HG02870 (cell line): ENCODE data around the gene SHISA9.

Source experiments
- ATAC-seq: cut with Tn5 transposase; IDR thresholded peaks from one replicate; pipeline ENCODE4 v1.9.1; 2021; ENCODE audit warnings: mild to moderate bottlenecking, moderate library complexity; ENCODE audit not compliant: unreplicated experiment

Gene SHISA9

GRCh38 chr16:13063457-13063856 is 162.1 kb downstream of the SHISA9 start:
- no peak for ATAC-seq

- ATAC-seq: no peak
Observed at GRCh38 chr16:13064821-13065220, 163.4 kb downstream of the SHISA9 start.

GRCh38 chr16:13067648-13068047 is 166.2 kb downstream of the SHISA9 start:
- ATAC-seq: no peak

- no peak for ATAC-seq
Observed at GRCh38 chr16:13068912-13069583, 167.7 kb downstream of the SHISA9 start.

- ATAC-seq: no peak
Observed at GRCh38 chr16:13070268-13070667, 168.9 kb downstream of the SHISA9 start.

- ATAC-seq: no peak
Observed at GRCh38 chr16:13076878-13077277, 175.5 kb downstream of the SHISA9 start.

GRCh38 chr16:13077816-13078215 is 176.4 kb downstream of the SHISA9 start:
- ATAC-seq: no peak

- no peak for ATAC-seq
Observed at GRCh38 chr16:13080531-13080930, 179.1 kb downstream of the SHISA9 start.

GRCh38 chr16:13081825-13082331 is 180.5 kb downstream of the SHISA9 start:
- ATAC-seq: no peak

- ATAC-seq: no peak
Observed at GRCh38 chr16:13083681-13084080, 182.3 kb downstream of the SHISA9 start.

- ATAC-seq: no peak
Observed at GRCh38 chr16:13084331-13084730, 182.9 kb downstream of the SHISA9 start.

- no peak for ATAC-seq
Observed at GRCh38 chr16:13093661-13094060, 192.3 kb downstream of the SHISA9 start.

GRCh38 chr16:13095061-13095460 is 193.7 kb downstream of the SHISA9 start:
- no peak for ATAC-seq

GRCh38 chr16:13098536-13098935 is 197.1 kb downstream of the SHISA9 start:
- ATAC-seq: no peak

- no peak for ATAC-seq
Observed at GRCh38 chr16:13099822-13100221, 198.4 kb downstream of the SHISA9 start.

- ATAC-seq: no peak
Observed at GRCh38 chr16:13100970-13101369, 199.6 kb downstream of the SHISA9 start.

- no peak for ATAC-seq
Observed at GRCh38 chr16:13101828-13102227, 200.4 kb downstream of the SHISA9 start.

GRCh38 chr16:13102401-13102800 is 201.0 kb downstream of the SHISA9 start:
- ATAC-seq: no peak

- ATAC-seq: no peak
Observed at GRCh38 chr16:13103831-13104530, 202.6 kb downstream of the SHISA9 start.

- no peak for ATAC-seq
Observed at GRCh38 chr16:13104772-13105171, 203.4 kb downstream of the SHISA9 start.

- no peak for ATAC-seq
Observed at GRCh38 chr16:13105427-13105826, 204.0 kb downstream of the SHISA9 start.

- no peak for ATAC-seq
Observed at GRCh38 chr16:13106464-13106863, 205.1 kb downstream of the SHISA9 start.
